Lower leg skin (tissue), 3 donors: ENCODE results near the gene TANK.

Experiments
- POLR2A ChIP-seq, 2 donors: fragments of 450-650 bp; IDR thresholded peaks; one replicate each; pipeline ENCODE4 v1.6.1; 2016 to 2017; ENCODE audit warnings: antibody characterized with exemption in 2 of 2, mild to moderate bottlenecking in 1 of 2, moderate library complexity in 1 of 2
- TF ChIP-seq, protein P1 (sequence below), 3 donors: fragments of 450-650 bp; IDR thresholded peaks; one replicate each; pipeline ENCODE4 v1.5.1; 2016; ENCODE audit warnings: antibody characterized with exemption in 3 of 3, mild to moderate bottlenecking in 3 of 3, moderate library complexity in 2 of 3

DNA sequence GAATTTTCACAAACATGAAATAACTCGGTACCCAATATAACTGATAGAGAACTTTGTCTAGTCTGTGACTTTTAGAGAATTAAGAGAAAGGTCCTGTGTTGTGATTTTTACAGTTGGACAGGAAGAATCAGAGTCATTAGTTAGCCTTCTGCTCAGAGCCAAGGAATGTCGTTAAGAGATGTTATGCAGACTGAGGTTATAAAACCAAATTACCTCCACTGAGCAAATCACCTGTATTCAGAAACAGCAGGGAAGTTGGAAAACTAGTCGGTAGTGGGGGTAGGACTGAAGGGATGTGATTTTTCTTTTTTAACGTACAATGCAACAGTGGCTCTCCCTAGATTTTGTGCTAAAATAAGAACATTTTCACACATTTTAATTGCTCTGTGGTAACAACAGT, 18.5 kb downstream of the TANK start:
- TF ChIP-seq, protein P1, sequence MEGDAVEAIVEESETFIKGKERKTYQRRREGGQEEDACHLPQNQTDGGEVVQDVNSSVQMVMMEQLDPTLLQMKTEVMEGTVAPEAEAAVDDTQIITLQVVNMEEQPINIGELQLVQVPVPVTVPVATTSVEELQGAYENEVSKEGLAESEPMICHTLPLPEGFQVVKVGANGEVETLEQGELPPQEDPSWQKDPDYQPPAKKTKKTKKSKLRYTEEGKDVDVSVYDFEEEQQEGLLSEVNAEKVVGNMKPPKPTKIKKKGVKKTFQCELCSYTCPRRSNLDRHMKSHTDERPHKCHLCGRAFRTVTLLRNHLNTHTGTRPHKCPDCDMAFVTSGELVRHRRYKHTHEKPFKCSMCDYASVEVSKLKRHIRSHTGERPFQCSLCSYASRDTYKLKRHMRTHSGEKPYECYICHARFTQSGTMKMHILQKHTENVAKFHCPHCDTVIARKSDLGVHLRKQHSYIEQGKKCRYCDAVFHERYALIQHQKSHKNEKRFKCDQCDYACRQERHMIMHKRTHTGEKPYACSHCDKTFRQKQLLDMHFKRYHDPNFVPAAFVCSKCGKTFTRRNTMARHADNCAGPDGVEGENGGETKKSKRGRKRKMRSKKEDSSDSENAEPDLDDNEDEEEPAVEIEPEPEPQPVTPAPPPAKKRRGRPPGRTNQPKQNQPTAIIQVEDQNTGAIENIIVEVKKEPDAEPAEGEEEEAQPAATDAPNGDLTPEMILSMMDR (IDR thresholded peaks at IDR 0.05), result no peak
- TF ChIP-seq POLR2A (IDR thresholded peaks at IDR 0.05), result no peak
